HG03342 (cell line): ENCODE data around the gene CATSPERE.
"Not testable (repeated sequence)": the region's sequence is repeated elsewhere in the genome, so short reads cannot be mapped to it uniquely, and the experiment has no call there.

ENCODE experiments used
- ATAC-seq: cut with Tn5 transposase; IDR thresholded peaks from one replicate; pipeline ENCODE4 v1.9.1; 2021; ENCODE audit warnings: mild to moderate bottlenecking, moderate library complexity; ENCODE audit not compliant: unreplicated experiment

The CATSPERE gene

DNA sequence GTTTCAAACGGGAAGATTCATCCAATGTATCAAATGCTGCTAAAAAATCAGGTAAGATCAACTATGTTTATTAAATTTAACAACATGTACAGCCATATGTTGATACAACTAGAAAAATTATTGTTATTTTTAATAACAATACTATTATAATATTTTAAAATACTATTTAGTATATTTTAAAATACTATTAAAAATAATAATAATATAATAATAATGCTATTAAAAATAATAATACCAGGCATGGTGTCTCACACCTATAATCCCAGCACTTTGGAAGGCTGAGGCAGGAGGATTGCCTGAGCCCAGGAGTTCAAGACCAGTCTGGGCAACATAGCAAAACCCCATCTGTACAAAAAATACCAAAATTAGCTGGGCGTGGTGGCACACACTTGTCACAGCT is 54.6 kb downstream of the CATSPERE start:
- ATAC-seq, result no peak

DNA sequence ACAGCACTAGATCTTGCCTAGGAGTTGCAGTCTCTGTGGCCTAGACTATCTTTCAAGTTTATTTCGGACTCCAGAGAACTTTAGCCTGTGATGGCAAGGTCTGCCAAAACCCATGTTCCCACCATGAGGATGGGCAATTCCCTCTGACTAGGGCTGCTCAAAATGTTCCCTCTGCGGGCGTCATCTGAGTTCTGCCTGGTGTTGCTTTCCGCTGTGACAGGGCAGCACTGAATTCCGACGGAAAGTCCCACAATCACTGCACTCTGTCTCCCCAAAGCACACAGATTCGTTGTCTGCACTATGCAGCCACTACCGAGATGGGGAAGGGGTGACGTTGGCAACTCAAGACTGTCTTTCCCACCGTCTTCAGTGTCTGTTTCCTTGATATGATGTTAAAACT is 75.2 kb downstream of the CATSPERE start:
- ATAC-seq, result no peak

DNA sequence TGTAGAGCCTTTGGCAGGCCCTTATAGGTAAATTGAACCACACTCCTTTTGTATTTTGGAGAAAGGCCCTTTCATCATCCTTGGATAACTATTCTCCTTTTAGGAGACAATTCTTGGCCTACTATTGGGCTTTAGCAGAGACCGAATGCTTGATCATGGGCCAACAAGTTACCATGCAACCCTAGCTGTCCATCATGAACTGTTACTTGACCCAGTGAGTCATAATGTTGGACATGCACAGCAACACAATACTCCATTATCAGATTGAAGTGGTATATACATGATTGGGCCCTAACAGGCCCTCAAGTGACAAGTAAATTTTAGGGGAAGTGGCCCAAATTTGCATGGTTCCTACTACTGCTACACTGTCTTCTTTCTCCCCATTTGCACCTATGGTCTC is 84.4 kb downstream of the CATSPERE start:
- no peak for ATAC-seq

- no peak for ATAC-seq
Measured at GRCh38 chr1:244548558-244549115, 87.6 kb downstream of the CATSPERE start.

- no peak for ATAC-seq
Measured at GRCh38 chr1:244552336-244552735, 91.3 kb downstream of the CATSPERE start.

DNA sequence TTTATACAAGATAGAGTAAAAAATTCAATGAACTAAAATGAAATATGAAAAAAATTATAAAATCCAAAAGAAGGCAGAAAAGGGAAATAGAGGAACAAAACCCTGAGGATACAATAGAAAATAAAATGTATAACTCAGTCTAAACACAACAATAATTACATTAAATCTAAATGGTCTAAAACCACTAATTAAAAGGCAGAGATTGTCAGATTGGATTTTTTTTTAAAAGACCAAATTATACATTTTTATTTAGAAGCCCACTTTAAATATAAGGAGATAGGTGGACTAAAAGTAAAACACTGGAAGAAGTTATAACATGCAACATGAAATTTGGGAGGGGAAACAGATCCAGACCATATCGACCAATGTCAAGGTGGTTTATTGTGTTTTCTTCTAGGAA is 95.2 kb downstream of the CATSPERE start:
- ATAC-seq, result no peak

DNA sequence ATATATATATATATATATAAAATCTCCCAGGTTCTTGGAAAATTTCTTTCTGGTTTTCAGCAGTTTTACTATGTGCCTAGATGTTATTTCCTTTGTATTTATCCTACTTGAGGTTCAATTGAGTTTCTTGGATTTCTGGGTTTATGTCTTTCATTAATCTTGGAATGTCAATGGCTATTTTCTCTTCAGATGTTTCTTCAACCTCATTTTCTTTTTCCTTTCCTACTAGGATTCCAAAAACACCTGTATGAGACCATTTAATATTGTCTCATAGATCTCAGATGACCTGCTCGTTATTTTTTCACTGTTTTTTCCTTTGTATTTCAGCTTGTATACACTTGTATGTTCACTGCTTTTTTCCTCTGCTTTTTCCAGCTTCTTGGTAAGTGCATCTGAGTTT is 96.5 kb downstream of the CATSPERE start:
- ATAC-seq, result no peak

- no peak for ATAC-seq
Measured at GRCh38 chr1:244559561-244559960, 98.5 kb downstream of the CATSPERE start.

GRCh38 chr1:244562877-244563276 is 101.8 kb downstream of the CATSPERE start:
- not testable (repeated sequence) for ATAC-seq

DNA sequence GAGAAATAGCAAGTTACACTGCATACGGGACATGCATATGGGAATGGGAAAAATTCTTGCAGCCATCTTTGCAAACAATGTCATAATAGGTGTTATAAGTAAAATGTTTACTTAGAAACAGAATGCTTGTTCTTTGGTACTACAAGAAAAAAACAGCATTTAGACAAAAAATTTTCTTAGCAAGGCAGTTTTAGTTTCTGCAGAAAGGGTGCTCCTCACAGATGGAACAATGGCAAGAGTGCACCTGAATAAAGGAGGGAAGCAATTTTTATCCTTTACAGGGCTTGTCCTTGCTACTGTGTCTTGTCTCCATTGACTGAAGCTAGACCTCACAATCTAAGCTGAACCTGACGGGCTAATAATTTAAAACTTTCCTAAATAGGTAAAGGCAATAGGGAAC is 112.7 kb downstream of the CATSPERE start:
- ATAC-seq, result no peak

- ATAC-seq, result no peak
Measured at GRCh38 chr1:244576259-244576892, 115.3 kb downstream of the CATSPERE start.

DNA sequence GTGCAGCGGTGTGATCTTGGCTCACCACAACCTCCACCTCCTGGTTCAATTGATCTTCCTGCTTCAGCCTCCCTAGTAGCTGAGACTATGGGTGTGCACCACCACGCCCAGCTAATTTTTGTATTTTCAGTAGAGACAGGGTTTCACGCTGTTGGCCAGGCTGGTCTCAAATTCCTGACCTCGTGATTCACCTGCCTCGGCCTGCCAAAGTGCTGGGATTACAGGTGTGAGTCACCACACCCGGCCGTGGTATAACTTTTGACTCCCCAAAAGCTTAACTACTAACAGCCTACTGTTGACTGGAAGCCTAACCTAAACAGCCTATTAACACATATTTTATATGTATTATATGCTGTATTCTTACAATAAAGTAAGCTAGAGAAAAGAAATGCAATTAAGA is 117.1 kb downstream of the CATSPERE start:
- ATAC-seq, result not testable (repeated sequence)

- ATAC-seq, result no peak
Measured at GRCh38 chr1:244583358-244583982, 122.4 kb downstream of the CATSPERE start.

DNA sequence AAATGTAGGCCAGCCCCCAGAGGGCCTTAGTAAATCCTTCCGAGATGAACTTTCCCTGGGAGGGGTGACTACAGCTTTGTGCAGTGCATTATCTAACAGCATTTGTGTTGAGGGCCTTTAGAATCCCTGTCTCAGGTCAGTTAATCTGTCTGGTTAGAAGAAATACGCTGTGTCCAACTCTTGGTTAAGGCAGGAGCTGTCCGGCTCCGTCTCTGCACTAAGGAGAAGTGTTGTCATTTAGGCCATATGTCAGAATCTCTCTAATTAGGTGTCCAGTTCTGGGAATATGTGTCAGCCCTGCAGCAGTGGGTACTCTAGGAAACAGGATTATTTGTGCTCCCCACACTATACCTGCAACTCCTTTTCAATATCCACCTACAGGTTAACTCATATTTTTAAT is 124.8 kb downstream of the CATSPERE start:
- no peak for ATAC-seq

- ATAC-seq, result no peak
Measured at GRCh38 chr1:244590670-244591069, 129.6 kb downstream of the CATSPERE start.

DNA sequence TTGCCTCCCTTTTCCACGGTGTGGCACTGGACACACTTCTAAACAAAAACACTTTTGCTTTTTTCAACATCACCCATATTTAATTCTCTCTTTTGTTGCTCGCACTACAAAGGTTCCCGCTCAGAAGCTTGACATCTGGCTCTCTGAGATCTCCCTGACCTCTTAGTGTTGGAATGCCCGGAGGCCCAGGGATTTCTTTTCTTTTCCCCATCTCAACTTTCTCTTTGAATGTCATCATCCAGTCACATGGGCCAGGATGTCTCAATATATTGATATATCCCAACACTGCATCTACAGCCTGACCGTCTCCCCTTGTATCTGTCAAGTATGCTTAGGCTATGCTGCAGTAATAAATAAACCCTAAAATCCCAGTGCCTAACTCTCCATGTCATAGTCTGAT is 137.5 kb downstream of the CATSPERE start:
- ATAC-seq, result no peak

DNA sequence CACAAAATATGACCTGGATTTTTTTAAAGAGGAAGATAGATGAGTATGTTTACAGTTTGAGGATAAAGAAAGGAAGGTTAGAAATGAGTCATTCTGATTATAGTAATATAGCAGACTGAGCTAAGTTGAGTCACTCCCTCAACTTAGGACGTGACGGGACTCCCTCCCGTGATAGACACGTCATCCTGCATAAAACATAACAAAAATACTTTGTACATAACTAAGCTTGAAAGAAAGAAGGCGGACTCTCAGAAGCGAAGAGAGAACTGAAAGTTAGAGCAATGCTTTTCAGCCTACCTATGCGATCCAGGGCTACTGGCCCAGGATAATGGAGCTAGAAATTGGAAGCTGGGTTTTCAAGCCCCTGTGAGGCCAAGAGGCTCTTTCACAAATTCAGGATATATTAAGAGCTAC is 138.9 kb downstream of the CATSPERE start:
- ATAC-seq, result peak; percentile 97

- ATAC-seq, result no peak
Measured at GRCh38 chr1:244601336-244601735, 140.3 kb downstream of the CATSPERE start.

GRCh38 chr1:244603498-244603897 is 142.4 kb downstream of the CATSPERE start:
- no peak for ATAC-seq

DNA sequence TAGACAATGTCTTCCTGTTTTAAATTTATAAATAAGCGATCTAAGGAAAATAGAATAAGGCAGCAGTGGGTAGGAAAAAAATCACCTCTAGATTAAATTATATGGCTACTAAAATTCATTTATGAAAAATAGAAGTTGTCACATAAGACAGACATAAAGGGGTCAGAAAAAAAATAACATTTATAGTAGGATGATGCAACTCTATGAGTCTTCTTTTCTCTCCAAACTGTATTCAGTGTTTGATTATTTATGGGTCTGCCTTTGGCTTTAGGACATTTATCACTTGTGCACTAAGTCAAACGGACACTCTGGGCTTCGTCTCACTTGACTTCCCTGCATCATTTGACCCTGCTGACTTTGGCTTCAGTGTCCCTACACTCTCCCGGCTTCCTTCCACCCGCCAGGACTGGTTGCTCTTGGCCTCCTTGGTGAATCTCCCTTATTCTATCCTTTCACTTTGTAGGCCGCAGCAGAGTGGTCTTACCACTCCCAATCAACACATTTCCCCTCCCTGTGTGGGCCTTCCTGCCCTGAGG is 144.8 kb downstream of the CATSPERE start:
- no peak for ATAC-seq

DNA sequence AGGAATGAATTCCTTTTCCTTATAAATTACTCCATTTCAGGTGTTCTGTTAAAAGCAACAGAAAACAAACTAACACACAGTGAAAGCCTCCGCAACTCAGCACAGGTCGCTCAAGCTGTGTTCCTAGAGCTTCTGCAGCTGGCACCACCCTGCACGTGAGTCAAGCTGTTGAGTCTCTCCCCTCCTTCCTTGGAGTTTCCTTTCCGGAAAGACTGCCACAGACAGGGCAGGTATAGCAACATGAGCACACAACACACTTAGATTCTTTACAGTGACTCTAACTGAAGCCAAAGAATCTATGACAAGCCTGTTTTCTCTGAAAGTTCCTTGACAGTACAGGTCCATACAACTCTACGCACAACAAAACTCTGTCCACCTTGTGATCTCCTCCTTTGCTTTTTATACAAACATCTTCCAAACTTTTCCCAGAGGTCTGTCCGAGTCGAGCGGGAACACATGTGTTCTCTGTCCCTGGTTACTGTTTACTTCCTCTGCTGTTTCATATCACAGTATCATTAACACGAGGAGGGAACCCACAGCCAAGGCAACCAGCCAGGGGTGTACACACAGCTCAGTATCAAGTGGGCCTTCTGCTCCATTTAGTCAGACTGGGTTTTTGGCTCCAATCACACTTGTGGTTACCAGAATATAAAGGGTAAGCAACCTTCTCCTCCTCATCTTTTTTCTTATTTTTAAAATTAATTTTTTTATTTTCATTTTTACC is 153.2 kb downstream of the CATSPERE start:
- no peak for ATAC-seq

DNA sequence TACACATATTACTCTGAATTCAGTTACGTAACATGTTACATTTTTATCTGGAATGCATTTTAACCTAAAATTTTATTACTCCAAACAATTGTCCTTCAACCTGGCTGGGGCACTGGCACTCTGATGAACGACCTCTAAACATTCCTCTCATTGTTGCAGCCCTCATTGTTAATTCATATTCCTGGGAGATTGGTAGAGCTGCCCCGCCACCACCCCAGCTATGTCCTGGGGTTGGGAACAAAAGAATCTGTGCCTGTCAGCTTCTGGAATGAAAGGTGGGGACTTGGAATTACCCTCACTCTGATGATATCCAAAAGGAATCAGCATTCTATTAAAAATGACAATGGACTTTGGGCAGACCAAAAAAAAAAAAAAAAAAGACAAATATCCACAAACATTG is 153.8 kb downstream of the CATSPERE start:
- ATAC-seq, result no peak
